DMS53 (cell line): ENCODE results near the gene CFB.
A peak's percentile ranks its signal among the peaks of the same experiment; 100 is the strongest.
"Not testable (repeated sequence)": the region's sequence is repeated elsewhere in the genome, so short reads cannot be mapped to it uniquely, and the experiment has no call there.

Experiments
- DNase-seq: peaks from one replicate; lab custom pipeline; 2025; lab: John Stamatoyannopoulos, UW

The CFB gene

DNA sequence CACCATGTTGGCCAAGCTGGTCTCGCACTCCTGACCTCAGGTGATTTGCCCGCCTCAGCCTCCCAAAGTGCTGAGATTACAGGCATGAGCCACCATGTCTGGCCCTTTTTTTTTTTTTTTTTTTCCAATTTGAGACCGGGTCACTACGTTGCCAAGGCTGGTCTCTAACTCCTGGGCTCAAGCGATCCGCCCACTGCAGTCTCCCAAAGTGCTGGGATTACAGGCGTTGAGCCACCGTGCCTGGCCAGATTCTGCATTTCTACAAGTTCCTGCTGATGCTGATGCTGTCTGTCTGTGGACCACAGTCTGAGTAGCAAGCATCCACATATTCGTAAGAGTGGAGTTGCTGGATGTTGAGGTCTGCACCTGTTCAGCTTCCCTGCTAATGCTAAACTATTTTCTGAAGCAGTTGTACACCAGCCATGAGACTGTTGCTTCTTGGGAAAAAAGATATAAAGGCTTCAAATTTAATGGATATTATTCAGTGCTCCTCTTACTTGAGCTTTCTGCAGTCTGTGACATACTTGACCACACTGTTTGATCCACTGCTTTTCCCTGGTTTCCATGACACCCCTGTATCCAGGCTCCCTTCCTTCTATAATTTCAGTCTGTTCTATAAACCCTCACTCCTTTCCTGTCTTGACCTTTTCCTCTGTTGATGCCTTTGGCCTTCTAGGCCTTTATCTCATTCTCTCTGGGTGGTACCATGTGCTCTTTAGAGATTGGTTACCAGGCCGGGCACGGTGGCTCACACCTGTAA, 33.9 kb upstream of the CFB start:
- no peak for DNase-seq

GRCh38 chr6:31915351-31915750, 30.5 kb upstream of the CFB start:
- DNase-seq: no peak

DNA sequence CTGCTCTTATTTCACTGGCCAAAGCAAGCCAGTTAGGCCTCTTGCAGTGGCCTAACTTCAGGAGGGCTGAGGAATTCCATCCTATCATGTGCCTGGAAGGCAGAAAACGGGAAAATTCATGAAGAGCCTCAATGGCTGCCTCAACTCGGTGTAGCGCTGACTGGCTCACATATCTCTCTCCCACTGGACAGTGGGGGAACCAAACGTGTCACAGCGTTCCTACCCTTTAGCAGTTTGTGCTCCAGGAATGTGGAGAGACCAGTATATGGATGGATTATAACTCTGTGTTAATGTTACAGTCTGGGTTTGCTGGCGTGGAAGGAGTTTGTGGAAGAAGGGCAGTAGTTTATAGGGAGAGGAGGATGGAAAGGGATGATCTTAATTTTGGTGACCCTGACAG, 30.1 kb upstream of the CFB start:
- DNase-seq: no peak

GRCh38 chr6:31918069-31918720, 27.7 kb upstream of the CFB start:
- no peak for DNase-seq

- DNase-seq: no peak
Observed at GRCh38 chr6:31919624-31920303, 26.1 kb upstream of the CFB start.

- no peak for DNase-seq
Observed at GRCh38 chr6:31920811-31921210, 25.1 kb upstream of the CFB start.

GRCh38 chr6:31922942-31923341, 23.0 kb upstream of the CFB start:
- peak; percentile 33 for DNase-seq

- no peak for DNase-seq
Observed at GRCh38 chr6:31927242-31927862, 18.5 kb upstream of the CFB start, which contains the start of gene C2. TSS of gene C2 (plus strand) at chr6:31927717. CDS start at chr6:31927753, 36 bp downstream.

- DNase-seq: no peak
Observed at GRCh38 chr6:31927863-31928671, 17.8 kb upstream of the CFB start.

- DNase-seq: no peak
Observed at GRCh38 chr6:31928672-31928939, 17.3 kb upstream of the CFB start.

- no peak for DNase-seq
Observed at GRCh38 chr6:31930962-31931361, 14.9 kb upstream of the CFB start.

- DNase-seq: not testable (repeated sequence)
Observed at GRCh38 chr6:31932137-31932536, 13.8 kb upstream of the CFB start.

DNA sequence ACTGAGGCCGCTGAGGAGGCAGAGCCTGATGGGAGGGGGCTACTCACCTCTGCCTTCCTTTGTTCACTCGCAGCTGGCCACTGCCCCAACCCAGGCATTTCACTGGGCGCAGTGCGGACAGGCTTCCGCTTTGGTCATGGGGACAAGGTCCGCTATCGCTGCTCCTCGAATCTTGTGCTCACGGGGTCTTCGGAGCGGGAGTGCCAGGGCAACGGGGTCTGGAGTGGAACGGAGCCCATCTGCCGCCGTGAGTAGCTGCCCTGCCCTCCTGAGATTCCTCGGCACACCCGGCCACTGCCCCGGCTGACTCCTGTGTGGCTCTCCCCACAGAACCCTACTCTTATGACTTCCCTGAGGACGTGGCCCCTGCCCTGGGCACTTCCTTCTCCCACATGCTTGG, 12.4 kb upstream of the CFB start:
- no peak for DNase-seq

GRCh38 chr6:31935021-31935420, 10.9 kb upstream of the CFB start:
- DNase-seq: no peak

GRCh38 chr6:31935823-31936222, 10.1 kb upstream of the CFB start:
- no peak for DNase-seq

DNA sequence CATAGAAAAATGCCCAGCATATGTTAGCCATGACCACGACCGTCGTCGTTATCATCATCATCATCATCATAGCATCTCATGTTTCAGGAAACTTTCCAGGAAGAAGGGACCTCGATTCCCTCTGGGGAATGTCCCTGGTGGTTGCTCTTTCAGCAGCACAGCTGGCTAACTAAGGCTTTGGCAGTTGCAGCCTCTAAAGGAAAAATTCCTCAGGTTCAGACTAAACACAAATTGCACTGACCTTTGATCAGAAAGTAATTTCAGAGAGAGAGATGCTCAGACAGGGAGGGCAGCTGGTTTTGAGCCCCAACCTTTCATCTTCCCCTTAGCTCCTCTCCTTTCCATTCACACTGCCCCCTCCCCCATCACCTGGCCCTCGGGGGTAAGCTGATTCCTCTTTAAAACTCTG, 5.6 kb upstream of the CFB start:
- no peak for DNase-seq

DNA sequence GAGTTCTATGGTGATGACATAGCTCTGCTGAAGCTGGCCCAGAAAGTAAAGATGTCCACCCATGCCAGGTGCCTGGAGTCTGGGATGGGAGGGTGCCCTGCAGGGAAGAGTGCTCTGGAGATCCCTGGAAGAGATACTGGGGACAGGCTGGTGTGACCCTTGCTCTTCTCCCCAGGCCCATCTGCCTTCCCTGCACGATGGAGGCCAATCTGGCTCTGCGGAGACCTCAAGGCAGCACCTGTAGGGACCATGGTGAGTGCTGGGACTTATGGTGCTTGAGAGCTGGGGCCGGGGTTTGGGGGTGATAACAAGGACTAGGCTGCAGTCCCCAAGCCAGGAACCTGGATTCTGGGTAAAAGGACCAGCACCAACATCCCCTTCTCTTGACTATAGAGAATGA, 2.2 kb upstream of the CFB start:
- no peak for DNase-seq

GRCh38 chr6:31945154-31945506, 765 bp upstream of the CFB start:
- no peak for DNase-seq

GRCh38 chr6:31946370-31946885, 533 bp downstream of the CFB start:
- DNase-seq: no peak

DNA sequence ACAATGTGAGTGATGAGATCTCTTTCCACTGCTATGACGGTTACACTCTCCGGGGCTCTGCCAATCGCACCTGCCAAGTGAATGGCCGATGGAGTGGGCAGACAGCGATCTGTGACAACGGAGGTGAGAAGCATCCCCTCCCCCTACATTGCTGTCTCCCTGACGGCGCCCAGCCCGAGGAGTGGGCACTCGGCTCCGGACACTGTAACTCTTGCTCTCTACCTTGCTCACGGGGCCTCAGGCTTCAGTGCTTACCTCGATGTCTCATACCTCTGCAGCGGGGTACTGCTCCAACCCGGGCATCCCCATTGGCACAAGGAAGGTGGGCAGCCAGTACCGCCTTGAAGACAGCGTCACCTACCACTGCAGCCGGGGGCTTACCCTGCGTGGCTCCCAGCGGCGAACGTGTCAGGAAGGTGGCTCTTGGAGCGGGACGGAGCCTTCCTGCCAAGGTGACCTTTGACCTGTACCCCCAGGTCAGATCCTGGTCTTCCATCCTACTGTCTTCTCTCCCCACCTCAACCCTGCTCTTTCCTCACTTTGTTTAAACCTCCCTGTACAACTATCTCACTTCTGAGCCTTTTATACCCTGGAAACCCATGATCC, 1.3 kb downstream of the CFB start:
- no peak for DNase-seq

DNA sequence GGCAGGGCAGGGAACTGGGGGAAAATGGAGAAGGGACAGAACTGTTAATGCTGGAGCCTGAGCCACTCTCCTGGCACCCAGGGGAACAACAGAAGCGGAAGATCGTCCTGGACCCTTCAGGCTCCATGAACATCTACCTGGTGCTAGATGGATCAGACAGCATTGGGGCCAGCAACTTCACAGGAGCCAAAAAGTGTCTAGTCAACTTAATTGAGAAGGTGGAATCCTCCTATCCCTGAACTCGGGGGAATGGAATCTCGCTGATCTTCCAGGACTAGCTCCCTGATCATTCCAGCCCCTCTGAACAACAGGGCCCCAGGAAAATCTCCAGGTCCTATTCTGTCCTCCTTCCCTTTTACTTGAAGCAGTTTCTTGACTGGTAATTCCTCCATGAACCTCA, 2.0 kb downstream of the CFB start:
- no peak for DNase-seq

GRCh38 chr6:31948306-31948705, 2.4 kb downstream of the CFB start:
- no peak for DNase-seq
